SK-N-SH (cell line): ENCODE results near the gene DQX1. TPM values are rescaled to one million over a fixed set of nuclear protein-coding genes. Genes with fewer than 3 reads are reported as not detected.
A peak's percentile ranks its signal among the peaks of the same experiment; 100 is the strongest.

ENCODE experiments used
- CTCF ChIA-PET: fragments of 300-600, 350-600 bp; formaldehyde crosslinking; extraction: SDS; loops from one replicate; lab custom pipeline; 2021; lab: Yijun Ruan, JAX
- POLR2A ChIA-PET: fragments of 350-600 bp; sonication (Branson Sonifier 250); formaldehyde crosslinking; extraction: SDS; loops from one replicate; lab custom pipeline; 2020; ENCODE audit warnings: antibody characterized with exemption, inconsistent platforms; lab: Yijun Ruan, JAX
- DNase-seq: peaks from one replicate; pipeline ENCODE4 v3.0.0; 2012
- H2AFZ ChIP-seq: fragments of 200-600 bp; sonication (generic); 2 replicates; pipeline ENCODE4 v1.8.1; 2016; ENCODE audit warnings: antibody characterized with exemption, mild to moderate bottlenecking, low read depth
- H3F3A ChIP-seq: fragments of 200-600 bp; sonication (generic); replicated peaks from 2 replicates; pipeline ENCODE3; 2016; ENCODE audit warnings: antibody characterized with exemption, mild to moderate bottlenecking; ENCODE audit not compliant: insufficient read depth
- H3K27ac ChIP-seq, 2 experiments: fragments of 200-500 bp in 1 of 2; fragments of 200-600 bp in 1 of 2; sonication (Bioruptor generic) in 1 of 2; sonication (generic), shearing (Covaris generic) in 1 of 2; 2 replicates each; pipeline versions ENCODE4 v1.5.1 to v1.6.1; 2014 to 2016; ENCODE audit warnings: low read depth in 2 of 2, inconsistent platforms in 1 of 2, low read length in 1 of 2, mild to moderate bottlenecking in 1 of 2, mixed read lengths in 1 of 2
- H3K27me3 ChIP-seq: fragments of 200-600 bp; sonication (generic), shearing (Covaris generic); 2 replicates; pipeline ENCODE4 v1.6.1; 2016; ENCODE audit warnings: mixed run types; ENCODE audit not compliant: insufficient read depth
- H3K36me3 ChIP-seq, 2 experiments: fragments of 200-500 bp in 1 of 2; fragments of 200-600 bp in 1 of 2; sonication (Bioruptor generic) in 1 of 2; sonication (generic) in 1 of 2; replicated peaks in 1 of 2; 2 replicates each; pipeline versions ENCODE3 to v1.5.1; 2014 to 2016; ENCODE audit warnings: low read length in 1 of 2, mild to moderate bottlenecking in 1 of 2; ENCODE audit not compliant: insufficient read depth in 2 of 2, control insufficient read depth in 1 of 2
- H3K4me1 ChIP-seq, 2 experiments: fragments of 200-500 bp in 1 of 2; fragments of 200-600 bp in 1 of 2; sonication (Bioruptor generic) in 1 of 2; sonication (generic), shearing (Covaris generic) in 1 of 2; 2 replicates each; pipeline versions ENCODE4 v1.5.1 to v1.6.1; 2014 to 2016; ENCODE audit warnings: low read depth in 1 of 2, low read length in 1 of 2, mixed run types in 1 of 2; ENCODE audit not compliant: insufficient read depth in 2 of 2, control insufficient read depth in 1 of 2
- H3K4me2 ChIP-seq: fragments of 200-600 bp; sonication (generic), shearing (Covaris generic); 2 replicates; pipeline ENCODE4 v1.6.1; 2017; ENCODE audit warnings: mixed run types
- H3K4me3 ChIP-seq, 2 experiments: fragments of 200-500 bp in 1 of 2; fragments of 200-600 bp in 1 of 2; sonication (Bioruptor generic) in 1 of 2; sonication (generic), shearing (Covaris generic) in 1 of 2; 2 replicates each; pipeline versions ENCODE4 v1.5.1 to v1.8.1; 2014 to 2016; ENCODE audit warnings: low read depth in 2 of 2, inconsistent platforms in 1 of 2, low read length in 1 of 2, mild to moderate bottlenecking in 1 of 2, mixed read lengths in 1 of 2, moderate library complexity in 1 of 2
- H3K79me2 ChIP-seq: fragments of 200-600 bp; sonication (generic); 2 replicates; pipeline ENCODE4 v1.8.1; 2017; ENCODE audit warnings: mild to moderate bottlenecking; ENCODE audit not compliant: insufficient read depth
- H3K9ac ChIP-seq: fragments of 200-600 bp; sonication (generic); 2 replicates; pipeline ENCODE4 v1.6.1; 2017; ENCODE audit warnings: mixed run types
- H3K9me2 ChIP-seq: fragments of 200-600 bp; sonication (generic); 2 replicates; pipeline ENCODE4 v1.6.1; 2017; ENCODE audit warnings: mixed run types
- H3K9me3 ChIP-seq: fragments of 200-600 bp; sonication (generic); 2 replicates; pipeline ENCODE4 v1.6.1; 2017; ENCODE audit warnings: mixed run types, mild to moderate bottlenecking, moderate library complexity
- H4K20me1 ChIP-seq: fragments of 200-600 bp; sonication (generic); 2 replicates; pipeline ENCODE4 v1.6.1; 2017; ENCODE audit warnings: mild to moderate bottlenecking, mixed run types; ENCODE audit not compliant: insufficient read depth
- CHD2 ChIP-seq: fragments of 150-350 bp; IDR thresholded peaks from 2 replicates; pipeline ENCODE4 v1.6.1; 2018; ENCODE audit warnings: low read length; ENCODE audit not compliant: partially characterized antibody
- CTCF ChIP-seq: fragments of 200-600 bp; sonication (generic); IDR thresholded peaks from 2 replicates; pipeline ENCODE4 v1.6.1; 2017; ENCODE audit warnings: antibody characterized with exemption, mild to moderate bottlenecking, moderate library complexity
- ELF1 ChIP-seq: IDR thresholded peaks from 2 replicates; pipeline ENCODE4 v1.4.0; 2012
- EP300 ChIP-seq, 2 experiments: IDR thresholded peaks; 2 replicates each; pipeline versions ENCODE4 v1.4.0 to v1.6.1; 2012; ENCODE audit warnings: borderline replicate concordance in 1 of 2, low read depth in 1 of 2, low read length in 1 of 2
- EZH2phosphoT487 ChIP-seq: fragments of 200-600 bp; sonication (generic); IDR thresholded peaks from 2 replicates; pipeline ENCODE4 v1.6.1; 2017; ENCODE audit warnings: low read depth, mixed run types, mild to moderate bottlenecking, antibody characterized with exemption, moderate library complexity, borderline replicate concordance
- FOSL2 ChIP-seq: IDR thresholded peaks from 2 replicates; pipeline ENCODE4 v1.4.0; 2012; ENCODE audit warnings: low read depth, mild to moderate bottlenecking, moderate library complexity, borderline replicate concordance
- FOXM1 ChIP-seq: IDR thresholded peaks from 2 replicates; pipeline ENCODE4 v1.4.0; 2012; ENCODE audit warnings: low read depth, mild to moderate bottlenecking
- GABPA ChIP-seq: IDR thresholded peaks from 2 replicates; pipeline ENCODE4 v1.4.0; 2012; ENCODE audit warnings: low read depth, mild to moderate bottlenecking
- GATA2 ChIP-seq: sonication (generic); formaldehyde crosslinking; IDR thresholded peaks from 2 replicates; pipeline ENCODE4 v1.5.0; 2020; ENCODE audit warnings: mild to moderate bottlenecking, missing genetic modification reagents
- MEF2A ChIP-seq: IDR thresholded peaks from 2 replicates; pipeline ENCODE4 v1.4.0; 2012; ENCODE audit warnings: low read depth, borderline replicate concordance
- MXI1 ChIP-seq: IDR thresholded peaks from 2 replicates; pipeline ENCODE4 v1.6.1; 2012; ENCODE audit warnings: mild to moderate bottlenecking, low read depth, low read length, improper control_type of control experiment
- NRF1 ChIP-seq: IDR thresholded peaks from 2 replicates; pipeline ENCODE4 v1.6.1; 2012; ENCODE audit warnings: low read depth, mild to moderate bottlenecking, low read length
- RAD21 ChIP-seq: IDR thresholded peaks from 2 replicates; pipeline ENCODE4 v1.6.1; 2012; ENCODE audit warnings: mild to moderate bottlenecking, low read length
- REST ChIP-seq: IDR thresholded peaks from 2 replicates; pipeline ENCODE4 v1.6.1; 2012; ENCODE audit warnings: mild to moderate bottlenecking, low read depth, low read length, moderate library complexity
- RFX5 ChIP-seq: IDR thresholded peaks from 2 replicates; pipeline ENCODE4 v1.6.1; 2012; ENCODE audit warnings: mild to moderate bottlenecking, improper control_type of control experiment, low read length
- YY1 ChIP-seq: IDR thresholded peaks from 2 replicates; pipeline ENCODE4 v1.4.0; 2012; ENCODE audit warnings: low read depth, mild to moderate bottlenecking
- WGBS: methylation state at CpG from one replicate; pipeline ENCODE4 v1.1.6; 2017; ENCODE audit warnings: low lambda C conversion rate; 5-methylcytosine and 5-hydroxymethylcytosine counted together
- polyA plus RNA-seq, 3 experiments: library from polyadenylated mRNA; depleted of rRNA; stranded (reverse); fragments of >200 nt; gene quantifications; 2 replicates each; pipeline ENCODE4 v1.2.3, GENCODE V29; 2012
- TF ChIP-seq, protein P1 (sequence below): IDR thresholded peaks from 2 replicates; pipeline ENCODE4 v1.4.0; 2012; ENCODE audit warnings: low read depth, borderline replicate concordance
- TF ChIP-seq, protein P2 (sequence below): fragments of 150-350 bp; IDR thresholded peaks from 2 replicates; pipeline ENCODE4 v1.6.1; 2016; ENCODE audit warnings: mild to moderate bottlenecking, low read depth, low read length

Gene DQX1
- polyA plus RNA-seq, 1 of the 3 experiments (the other 2 are of a cell fraction): 1.6 TPM

- no peak overlapping the region for H3K4me3 ChIP-seq
- no peak overlapping the region for H2AFZ ChIP-seq
- no peaks in the 10 kb centered on the region for H3K9me2 ChIP-seq
- 94% methylated on average over 1 of the region's 1 CpG for WGBS
- no peaks in the 10 kb centered on the region for H4K20me1 ChIP-seq
- H3K4me1 ChIP-seq: peaks cover 5 to 28% of the 10 kb centered on the region in 2 experiments; a peak in 3 of 4 replicates
- TF ChIP-seq EP300 (IDR thresholded peaks at IDR 0.05; ENCODE audit: borderline replicate concordance in 1 of 2, low read depth in 1 of 2, low read length in 1 of 2) (no peak), GATA2 (CRISPR knock-in tag) (no peak), EZH2phosphoT487 (no peak), RFX5 (no peak), MEF2A (no peak), REST (no peak)
- TF ChIP-seq, protein P1, sequence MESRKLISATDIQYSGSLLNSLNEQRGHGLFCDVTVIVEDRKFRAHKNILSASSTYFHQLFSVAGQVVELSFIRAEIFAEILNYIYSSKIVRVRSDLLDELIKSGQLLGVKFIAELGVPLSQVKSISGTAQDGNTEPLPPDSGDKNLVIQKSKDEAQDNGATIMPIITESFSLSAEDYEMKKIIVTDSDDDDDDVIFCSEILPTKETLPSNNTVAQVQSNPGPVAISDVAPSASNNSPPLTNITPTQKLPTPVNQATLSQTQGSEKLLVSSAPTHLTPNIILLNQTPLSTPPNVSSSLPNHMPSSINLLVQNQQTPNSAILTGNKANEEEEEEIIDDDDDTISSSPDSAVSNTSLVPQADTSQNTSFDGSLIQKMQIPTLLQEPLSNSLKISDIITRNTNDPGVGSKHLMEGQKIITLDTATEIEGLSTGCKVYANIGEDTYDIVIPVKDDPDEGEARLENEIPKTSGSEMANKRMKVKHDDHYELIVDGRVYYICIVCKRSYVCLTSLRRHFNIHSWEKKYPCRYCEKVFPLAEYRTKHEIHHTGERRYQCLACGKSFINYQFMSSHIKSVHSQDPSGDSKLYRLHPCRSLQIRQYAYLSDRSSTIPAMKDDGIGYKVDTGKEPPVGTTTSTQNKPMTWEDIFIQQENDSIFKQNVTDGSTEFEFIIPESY: no peak
- no peak overlapping the region for H3K4me2 ChIP-seq
- ChIA-PET CTCF (interaction anchor here (1.0 to 1.1 kb wide), 2 partner anchors 18 to 27 kb away, joined by 3 read pairs; no protein-coding TSS in a partner anchor), POLR2A (no interaction called here)
- no peak overlapping the region for H3K27ac ChIP-seq
- H3K9ac ChIP-seq: no peak overlapping the region
- H3F3A ChIP-seq: peaks cover 56% of the 10 kb centered on the region
- no peaks in the 10 kb centered on the region for H3K79me2 ChIP-seq
- no peaks in the 10 kb centered on the region for H3K27me3 ChIP-seq
- no peaks in the 10 kb centered on the region for H3K9me3 ChIP-seq
- no peaks in the 10 kb centered on the region for H3K36me3 ChIP-seq
- no peak for DNase-seq
Observed at GRCh38 chr2:74571058-74571457, 45.0 kb upstream of the DQX1 start.

GRCh38 chr2:74569686-74570085 is 43.7 kb upstream of the DQX1 start:
- Histone ChIP-seq H4K20me1 (no peaks in the 10 kb centered on the region), H3K4me2 (no peak overlapping the region), H3K4me1 (peaks cover 5 to 26% of the 10 kb centered on the region in 2 experiments; a peak in 3 of 4 replicates), H3K36me3 (no peaks in the 10 kb centered on the region), H3K4me3 (no peak overlapping the region), H3K9ac (no peak overlapping the region), H3K9me3 (no peaks in the 10 kb centered on the region), H3K27ac (peak overlapping the region in 1 of 2 experiments; percentile 93; a peak in 1 of 4 replicates), H2AFZ (no peak overlapping the region), H3K9me2 (no peaks in the 10 kb centered on the region), H3F3A (peaks cover 56% of the 10 kb centered on the region), H3K79me2 (no peaks in the 10 kb centered on the region), H3K27me3 (no peaks in the 10 kb centered on the region)
- ChIA-PET POLR2A (no interaction called here), CTCF (interaction anchor here (1.1 to 3.6 kb wide), 2 partner anchors 17 to 19 kb away, joined by 3 to 24 read pairs; no protein-coding TSS in a partner anchor)
- WGBS: 90% methylated on average over 1 of the region's 1 CpG
- DNase-seq: no peak
- no peak for TF ChIP-seq CTCF
- no peak for TF ChIP-seq RAD21
- no peak for TF ChIP-seq MXI1
- TF ChIP-seq GATA2 (CRISPR knock-in tag): no peak
- TF ChIP-seq GABPA: no peak
- no peak for TF ChIP-seq FOSL2
- TF ChIP-seq YY1: no peak
- no peak for TF ChIP-seq NRF1
- no peak for TF ChIP-seq EZH2phosphoT487
- no peak for TF ChIP-seq CHD2
- TF ChIP-seq ELF1: no peak
- TF ChIP-seq, protein P2, sequence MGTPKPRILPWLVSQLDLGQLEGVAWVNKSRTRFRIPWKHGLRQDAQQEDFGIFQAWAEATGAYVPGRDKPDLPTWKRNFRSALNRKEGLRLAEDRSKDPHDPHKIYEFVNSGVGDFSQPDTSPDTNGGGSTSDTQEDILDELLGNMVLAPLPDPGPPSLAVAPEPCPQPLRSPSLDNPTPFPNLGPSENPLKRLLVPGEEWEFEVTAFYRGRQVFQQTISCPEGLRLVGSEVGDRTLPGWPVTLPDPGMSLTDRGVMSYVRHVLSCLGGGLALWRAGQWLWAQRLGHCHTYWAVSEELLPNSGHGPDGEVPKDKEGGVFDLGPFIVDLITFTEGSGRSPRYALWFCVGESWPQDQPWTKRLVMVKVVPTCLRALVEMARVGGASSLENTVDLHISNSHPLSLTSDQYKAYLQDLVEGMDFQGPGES: no peak
- TF ChIP-seq RFX5: no peak
- no peak for TF ChIP-seq FOXM1
